ENCODE results near the gene SLC9A8.

DNA sequence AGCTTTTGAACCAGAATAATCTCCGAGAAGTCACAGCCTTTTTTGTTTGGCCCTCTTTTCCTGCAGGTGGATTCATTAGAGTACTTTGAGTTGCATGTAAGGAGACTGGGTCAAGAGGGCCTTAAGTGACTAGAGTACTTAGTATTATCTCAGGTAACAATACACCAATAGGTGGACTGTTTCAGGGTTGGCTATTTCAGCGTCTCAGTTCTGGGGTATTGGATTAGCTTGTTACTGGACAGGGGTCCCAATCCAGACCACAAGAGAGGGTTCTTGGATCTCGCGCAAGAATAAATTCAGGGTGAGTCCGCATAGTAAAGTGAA, 47.3 kb upstream of the SLC9A8 start:
- TF ChIP-seq, protein P1, sequence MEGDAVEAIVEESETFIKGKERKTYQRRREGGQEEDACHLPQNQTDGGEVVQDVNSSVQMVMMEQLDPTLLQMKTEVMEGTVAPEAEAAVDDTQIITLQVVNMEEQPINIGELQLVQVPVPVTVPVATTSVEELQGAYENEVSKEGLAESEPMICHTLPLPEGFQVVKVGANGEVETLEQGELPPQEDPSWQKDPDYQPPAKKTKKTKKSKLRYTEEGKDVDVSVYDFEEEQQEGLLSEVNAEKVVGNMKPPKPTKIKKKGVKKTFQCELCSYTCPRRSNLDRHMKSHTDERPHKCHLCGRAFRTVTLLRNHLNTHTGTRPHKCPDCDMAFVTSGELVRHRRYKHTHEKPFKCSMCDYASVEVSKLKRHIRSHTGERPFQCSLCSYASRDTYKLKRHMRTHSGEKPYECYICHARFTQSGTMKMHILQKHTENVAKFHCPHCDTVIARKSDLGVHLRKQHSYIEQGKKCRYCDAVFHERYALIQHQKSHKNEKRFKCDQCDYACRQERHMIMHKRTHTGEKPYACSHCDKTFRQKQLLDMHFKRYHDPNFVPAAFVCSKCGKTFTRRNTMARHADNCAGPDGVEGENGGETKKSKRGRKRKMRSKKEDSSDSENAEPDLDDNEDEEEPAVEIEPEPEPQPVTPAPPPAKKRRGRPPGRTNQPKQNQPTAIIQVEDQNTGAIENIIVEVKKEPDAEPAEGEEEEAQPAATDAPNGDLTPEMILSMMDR (IDR thresholded peaks at IDR 0.05; ENCODE audit: poor library complexity, severe bottlenecking), result no peak
- TF ChIP-seq EP300 (conservative IDR thresholded peaks at IDR 0.05; ENCODE audit: poor library complexity, severe bottlenecking), result no peak

Measured in neural cell (in vitro differentiated cells).